Small intestine (tissue), 16 donors: Measurements from ENCODE around the gene FCAR. TPM values are rescaled to one million over a fixed set of nuclear protein-coding genes. Genes with fewer than 3 reads are reported as not detected.
"Not testable (repeated sequence)": the region's sequence is repeated elsewhere in the genome, so short reads cannot be mapped to it uniquely, and the experiment has no call there.

Experiments used
- DNase-seq, 2 donors: peaks; one replicate each; pipeline versions ENCODE4 v3.0.0 to v3.0.0-alpha.2; 2013
- FAIRE-seq: peaks from 2 replicates; lab custom pipeline; 2012; peaks lifted over from hg19 to GRCh38; lab: Jason Lieb, UNC
- H3K27ac ChIP-seq, 3 donors: one replicate each; pipeline ENCODE4 v1.5.1; 2013; ENCODE audit warnings: low read length in 2 of 3, mild to moderate bottlenecking in 2 of 3, control low read depth in 1 of 3, inconsistent platforms in 1 of 3, low read depth in 1 of 3, moderate library complexity in 1 of 3
- H3K27me3 ChIP-seq, 3 donors: one replicate each; pipeline ENCODE4 v1.6.1; 2013; ENCODE audit warnings: low read length in 3 of 3, inconsistent platforms in 1 of 3; ENCODE audit not compliant: control insufficient read depth in 3 of 3, insufficient read depth in 3 of 3
- H3K36me3 ChIP-seq, 3 donors: one replicate each; pipeline ENCODE4 v1.6.1; 2013; ENCODE audit warnings: low read length in 3 of 3, inconsistent platforms in 1 of 3, low read depth in 1 of 3, mild to moderate bottlenecking in 1 of 3, moderate library complexity in 1 of 3; ENCODE audit not compliant: control insufficient read depth in 3 of 3, insufficient read depth in 2 of 3
- H3K4me1 ChIP-seq, 3 donors: one replicate each; pipeline ENCODE4 v1.6.1; 2013; ENCODE audit warnings: low read length in 2 of 3, inconsistent platforms in 1 of 3, low read depth in 1 of 3, mild to moderate bottlenecking in 1 of 3, moderate library complexity in 1 of 3; ENCODE audit not compliant: control insufficient read depth in 3 of 3, insufficient read depth in 2 of 3
- H3K4me3 ChIP-seq, 3 donors: one replicate each; pipeline ENCODE4 v1.5.1; 2013; ENCODE audit warnings: low read length in 3 of 3, control low read depth in 1 of 3, inconsistent platforms in 1 of 3, low read depth in 1 of 3, mild to moderate bottlenecking in 1 of 3, moderate library complexity in 1 of 3
- H3K9me3 ChIP-seq, 2 donors: one replicate each; pipeline ENCODE4 v1.6.1; 2013; ENCODE audit warnings: low read depth in 1 of 2, low read length in 1 of 2; ENCODE audit not compliant: control insufficient read depth in 2 of 2, insufficient read depth in 1 of 2
- WGBS, 3 donors: extraction: QIAGEN DNeasy Blood & Tissue Kit; methylation state at CpG; one replicate each; pipeline ENCODE4 v1.1.7; 2013; 5-methylcytosine and 5-hydroxymethylcytosine counted together
- long read RNA-seq, 10 donors: transcript quantifications; one replicate each; lab custom pipeline, GENCODE V29; 2026
- polyA plus RNA-seq, 4 donors: library from polyadenylated mRNA; stranded (reverse) in 3 of 4; unstranded in 1 of 4; fragments of 200-250 nt in 3 of 4; fragments of 120-200 nt in 1 of 4; gene quantifications; one replicate each; pipeline versions ENCODE4 v1.2.1 to v1.2.3, GENCODE V29; 2013
- donor health status: healthy with polysubstance abuse.
- donor health status: control.
- donor health status: control.
- donor health status: Bipolar disorder and iron deficiency.
- donor health status: healthy.

The FCAR gene
- under 1 TPM in 2 of 4 donors, not detected in 2; 0.06 to 0.22 TPM for polyA plus RNA-seq
- long read RNA-seq, donor 1, result 0 reads
- long read RNA-seq, donor 2, result 0 reads
- long read RNA-seq, donor 3, result 0 reads
- long read RNA-seq, donor 4, result 0 reads
- long read RNA-seq, donor 5, result 0 reads
- long read RNA-seq, donor 6, result 0 reads
- long read RNA-seq, donor 7, result 0 reads
- long read RNA-seq, donor 8, result 0 reads
- long read RNA-seq, donor 9, result 0 reads
- long read RNA-seq, donor 10, result 0 reads

GRCh38 chr19:54873990-54874389 lies at the start of gene FCAR:
Gene FCAR, plus strand, starts transcription at chr19:54874235. Its CDS starts 55 bp downstream, at chr19:54874290.
- 75 to 89% (median 81%) methylated on average over 8 of the region's 8 CpGs for WGBS, 3 donors
- no peak for FAIRE-seq
- Histone ChIP-seq H3K36me3 (no peaks in the 10 kb centered on the region), H3K9me3 (no peaks in the 10 kb centered on the region), H3K27ac (no peak within 1 kb of the TSS), H3K27me3 (no peaks in the 10 kb centered on the region), H3K4me3 (no peak within 1 kb of the TSS), H3K4me1 (no peaks in the 10 kb centered on the region)
- DNase-seq, result no peak

DNA sequence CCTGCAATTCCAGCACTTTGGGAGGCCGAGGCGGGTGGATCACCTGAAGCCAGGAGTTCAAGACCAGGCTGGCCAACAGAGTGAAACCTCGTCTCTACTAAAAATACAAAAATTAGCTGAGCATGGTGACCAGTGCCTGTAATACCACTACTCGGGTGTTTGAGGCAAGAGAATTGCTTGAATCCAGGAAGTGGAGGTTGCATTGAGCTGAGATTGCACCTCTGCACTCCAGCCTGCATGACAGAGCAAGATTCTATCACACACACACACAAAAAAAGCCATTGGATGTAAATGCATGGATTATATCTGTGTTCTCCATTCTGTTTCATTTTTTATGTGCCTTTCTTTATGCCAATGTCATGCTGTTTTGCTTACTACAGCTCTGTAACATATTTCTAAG lies 49.6 kb upstream of the FCAR start:
- not testable (repeated sequence) for H3K27ac ChIP-seq, H3K9me3 ChIP-seq, FAIRE-seq, H3K27me3 ChIP-seq, DNase-seq, H3K4me1 ChIP-seq, H3K4me3 ChIP-seq, H3K36me3 ChIP-seq
- 56 to 81% (median 71%) methylated on average over 4 of the region's 4 CpGs for WGBS, 3 donors

GRCh38 chr19:54825326-54825725 lies 48.7 kb upstream of the FCAR start:
- not testable (repeated sequence) for H3K9me3 ChIP-seq, DNase-seq, H3K36me3 ChIP-seq, H3K27ac ChIP-seq, H3K4me3 ChIP-seq, H3K27me3 ChIP-seq, FAIRE-seq, H3K4me1 ChIP-seq
- WGBS, 3 donors, result 63 to 74% (median 65%) methylated on average over 7 of the region's 7 CpGs

DNA sequence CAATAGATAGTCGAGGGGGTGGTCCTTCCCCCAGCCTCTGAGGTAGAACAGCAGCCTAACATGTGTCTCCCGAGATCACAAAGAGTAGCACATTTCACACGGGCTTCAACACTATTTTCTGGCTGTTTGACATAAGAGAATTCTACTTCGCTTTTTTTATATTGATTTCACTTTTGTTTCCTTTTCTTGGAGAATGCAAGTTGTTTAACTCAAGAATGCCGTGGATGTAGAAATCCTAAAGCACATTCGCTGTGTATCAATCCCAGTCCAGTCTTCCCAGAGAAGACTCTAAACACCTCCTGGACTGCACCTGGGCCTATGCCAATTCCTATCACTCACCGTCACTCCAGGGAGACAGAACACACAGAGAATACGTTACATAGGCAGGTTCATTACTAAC lies 46.0 kb upstream of the FCAR start:
- not testable (repeated sequence) for H3K27me3 ChIP-seq, FAIRE-seq, H3K36me3 ChIP-seq, H3K4me3 ChIP-seq, H3K27ac ChIP-seq, H3K9me3 ChIP-seq, H3K4me1 ChIP-seq, DNase-seq
- 67 to 78% (median 71%) methylated on average over 7 to 8 of the region's 8 CpGs for WGBS, 3 donors

- not testable (repeated sequence) for FAIRE-seq, H3K4me3 ChIP-seq, H3K27ac ChIP-seq, H3K9me3 ChIP-seq, H3K4me1 ChIP-seq, H3K27me3 ChIP-seq, DNase-seq, H3K36me3 ChIP-seq
- WGBS, 3 donors, result 88 to 94% (median 93%) methylated on average over 13 to 14 of the region's 14 CpGs
Measured at GRCh38 chr19:54832496-54832895, 41.5 kb upstream of the FCAR start, which contains the start of gene KIR2DS4. Gene KIR2DS4, plus strand, starts transcription at chr19:54832676.

- H3K36me3 ChIP-seq, H3K4me3 ChIP-seq, H3K4me1 ChIP-seq, H3K27me3 ChIP-seq, H3K27ac ChIP-seq, FAIRE-seq, H3K9me3 ChIP-seq, DNase-seq: not testable (repeated sequence)
- WGBS, 3 donors, result 63 to 77% (median 73%) methylated on average over 5 of the region's 5 CpGs
Measured at GRCh38 chr19:54835126-54835525, 38.9 kb upstream of the FCAR start.

GRCh38 chr19:54837522-54837921 lies 36.5 kb upstream of the FCAR start:
- whole genome bisulfite sequencing, 3 donors, result 39 to 58% (median 56%) methylated on average over 2 of the region's 2 CpGs
- H3K4me3 ChIP-seq, result not testable (repeated sequence)

GRCh38 chr19:54843171-54843570 lies 30.9 kb upstream of the FCAR start:
- not testable (repeated sequence) for H3K4me3 ChIP-seq, H3K27me3 ChIP-seq, H3K27ac ChIP-seq, H3K4me1 ChIP-seq, H3K36me3 ChIP-seq, FAIRE-seq, DNase-seq, H3K9me3 ChIP-seq
- WGBS, 3 donors, result 63 to 72% (median 69%) methylated on average over 8 of the region's 8 CpGs

More at GRCh38 chr19:54837522-54837921, 36.5 kb upstream of the FCAR start:
- H3K36me3 ChIP-seq, H3K27ac ChIP-seq, H3K27me3 ChIP-seq, H3K4me1 ChIP-seq, DNase-seq, FAIRE-seq, H3K9me3 ChIP-seq: not testable (repeated sequence)
